ENCODE data around the gene CIT.
"Not testable (repeated sequence)": the region's sequence is repeated elsewhere in the genome, so short reads cannot be mapped to it uniquely, and the experiment has no call there.

CIT gene

GRCh38 chr12:119659289-119659897 lies 217.7 kb downstream of the CIT start:
- peak in 1 of 2 donors; percentile 24 for DNase-seq (ENCODE audit: low spot score in 2 of 2)

GRCh38 chr12:119658166-119658565 lies 219.0 kb downstream of the CIT start:
- H3K9me3 Mint-ChIP-seq; H3K36me3 Mint-ChIP-seq (ENCODE audit: insufficient read depth); H3K27ac Mint-ChIP-seq (ENCODE audit: low read depth); ATAC-seq (replicated peaks; ENCODE audit: extremely low read depth, poor library complexity, severe bottlenecking); DNase-seq (ENCODE audit: low spot score in 2 of 2); H3K4me1 Mint-ChIP-seq; H3K4me3 Mint-ChIP-seq; H3K27me3 Mint-ChIP-seq: not testable (repeated sequence)

More at GRCh38 chr12:119659289-119659897, 217.7 kb downstream of the CIT start:
- Mint-ChIP-seq H3K27me3 (no peaks in the 10 kb centered on the region), H3K27ac (ENCODE audit: low read depth) (peak overlapping the region; percentile 62), H3K9me3 (no peaks in the 10 kb centered on the region), H3K4me1 (peaks cover 8% of the 10 kb centered on the region), H3K36me3 (ENCODE audit: insufficient read depth) (peaks cover 5% of the 10 kb centered on the region), H3K4me3 (peak overlapping the region; percentile 59)
- peak; percentile 63 for ATAC-seq (replicated peaks; ENCODE audit: extremely low read depth, poor library complexity, severe bottlenecking)

GRCh38 chr12:119657001-119657400 lies 220.1 kb downstream of the CIT start:
- H3K27ac Mint-ChIP-seq (ENCODE audit: low read depth); H3K4me1 Mint-ChIP-seq; H3K27me3 Mint-ChIP-seq: not testable (repeated sequence)

GRCh38 chr12:119652665-119653064 lies 224.5 kb downstream of the CIT start:
- Mint-ChIP-seq H3K4me1 (no peaks in the 10 kb centered on the region), H3K9me3 (no peaks in the 10 kb centered on the region), H3K36me3 (ENCODE audit: insufficient read depth) (no peaks in the 10 kb centered on the region), H3K27me3 (no peaks in the 10 kb centered on the region), H3K27ac (ENCODE audit: low read depth) (no peak overlapping the region), H3K4me3 (no peak overlapping the region)
- ATAC-seq (replicated peaks; ENCODE audit: extremely low read depth, poor library complexity, severe bottlenecking) = no peak
- no peak for DNase-seq (ENCODE audit: low spot score in 2 of 2)

More at GRCh38 chr12:119657001-119657400, 220.1 kb downstream of the CIT start:
- H3K9me3 Mint-ChIP-seq; DNase-seq (ENCODE audit: low spot score in 2 of 2); ATAC-seq (replicated peaks; ENCODE audit: extremely low read depth, poor library complexity, severe bottlenecking); H3K4me3 Mint-ChIP-seq; H3K36me3 Mint-ChIP-seq (ENCODE audit: insufficient read depth): not testable (repeated sequence)

GRCh38 chr12:119649202-119649808 lies 227.8 kb downstream of the CIT start:
- Mint-ChIP-seq H3K27me3 (peaks cover 13% of the 10 kb centered on the region), H3K9me3 (no peaks in the 10 kb centered on the region), H3K27ac (ENCODE audit: low read depth) (no peak overlapping the region), H3K4me3 (no peak overlapping the region), H3K36me3 (ENCODE audit: insufficient read depth) (no peaks in the 10 kb centered on the region), H3K4me1 (no peaks in the 10 kb centered on the region)
- ATAC-seq (replicated peaks; ENCODE audit: extremely low read depth, poor library complexity, severe bottlenecking) = no peak
- DNase-seq (ENCODE audit: low spot score in 2 of 2) = no peak

- no peaks in the 10 kb centered on the region for H3K4me1 Mint-ChIP-seq
- peaks cover 36% of the 10 kb centered on the region for H3K27me3 Mint-ChIP-seq
- ATAC-seq (replicated peaks; ENCODE audit: extremely low read depth, poor library complexity, severe bottlenecking) = no peak
- H3K27ac Mint-ChIP-seq (ENCODE audit: low read depth) = no peak overlapping the region
- H3K36me3 Mint-ChIP-seq (ENCODE audit: insufficient read depth) = no peaks in the 10 kb centered on the region
- no peak overlapping the region for H3K4me3 Mint-ChIP-seq
- no peaks in the 10 kb centered on the region for H3K9me3 Mint-ChIP-seq
- no peak for DNase-seq (ENCODE audit: low spot score in 2 of 2)
These were observed 231.5 kb downstream of the CIT start for GRCh38 chr12:119645535-119646059.

- H3K4me3 Mint-ChIP-seq = no peak overlapping the region
- peaks cover 42% of the 10 kb centered on the region for H3K27me3 Mint-ChIP-seq
- H3K4me1 Mint-ChIP-seq = no peaks in the 10 kb centered on the region
- no peak for DNase-seq (ENCODE audit: low spot score in 2 of 2)
- no peak overlapping the region for H3K27ac Mint-ChIP-seq (ENCODE audit: low read depth)
- H3K36me3 Mint-ChIP-seq (ENCODE audit: insufficient read depth) = no peaks in the 10 kb centered on the region
- ATAC-seq (replicated peaks; ENCODE audit: extremely low read depth, poor library complexity, severe bottlenecking) = no peak
- H3K9me3 Mint-ChIP-seq = no peaks in the 10 kb centered on the region
These were observed 232.2 kb downstream of the CIT start for GRCh38 chr12:119644930-119645329.

- Mint-ChIP-seq H3K27me3 (peaks cover 54% of the 10 kb centered on the region), H3K4me3 (no peak overlapping the region), H3K27ac (ENCODE audit: low read depth) (no peak overlapping the region), H3K36me3 (ENCODE audit: insufficient read depth) (no peaks in the 10 kb centered on the region), H3K4me1 (no peaks in the 10 kb centered on the region), H3K9me3 (no peaks in the 10 kb centered on the region)
- DNase-seq (ENCODE audit: low spot score in 2 of 2) (no peak), ATAC-seq (replicated peaks; ENCODE audit: extremely low read depth, poor library complexity, severe bottlenecking) (no peak)
These were observed 234.1 kb downstream of the CIT start for GRCh38 chr12:119642986-119643385.

Measured in central memory CD8-positive, alpha-beta T cell (primary cell).